ENCODE measurements around the gene KIF5A. TPM values are rescaled to one million over a fixed set of nuclear protein-coding genes. Genes with fewer than 3 reads are reported as not detected.
A peak's percentile ranks its signal among the peaks of the same experiment; 100 is the strongest.

KIF5A gene
- total and polyA plus RNA-seq, 2 of the 13 experiments (the other 11 are each of a cell fraction or from before 2014, with no cell fraction given): 1.6 to 11.9 TPM

DNA sequence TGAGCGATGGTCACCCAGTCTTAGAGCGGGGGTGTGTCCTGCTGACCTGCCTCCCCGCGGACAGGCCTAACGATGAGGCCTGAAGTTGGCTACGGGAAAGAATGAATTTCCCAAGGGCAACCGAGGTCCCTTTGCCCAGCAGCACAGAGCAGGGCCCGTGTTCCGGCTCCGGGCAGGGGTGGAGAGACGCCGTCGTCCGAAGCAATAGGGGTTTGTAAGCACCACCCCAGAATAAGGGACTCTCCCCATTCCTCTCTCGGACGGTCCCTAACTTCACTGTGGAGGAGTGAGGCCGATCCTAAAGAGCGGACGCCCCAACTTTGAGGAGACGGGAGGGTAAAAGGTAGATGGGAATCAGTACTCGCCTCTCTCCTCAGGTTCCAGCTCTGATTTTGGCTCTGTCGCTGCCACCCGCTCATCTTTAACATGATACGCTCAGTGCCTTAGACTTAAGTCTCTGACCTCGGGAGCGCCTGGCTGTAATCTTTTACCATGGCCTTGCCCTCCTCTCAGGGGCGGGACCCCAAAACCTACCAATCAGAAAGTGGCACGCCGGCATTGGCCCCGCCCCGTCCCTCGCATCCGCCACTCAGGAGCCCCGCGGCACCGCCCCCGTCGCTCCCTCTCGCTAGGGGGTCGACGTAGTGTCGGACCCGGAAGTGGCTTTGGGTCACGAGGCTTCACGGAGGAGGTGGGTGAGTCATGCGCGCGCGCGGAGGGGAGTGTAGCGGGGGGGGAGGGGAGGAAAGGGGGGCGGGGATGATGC is 29.6 kb upstream of the KIF5A start, which contains the start of gene DDIT3 (continued):
- TF ChIP-seq KAT8 (CRISPR knock-in tag; IDR thresholded peaks at IDR 0.05) (peak; percentile 59), SOX6 (IDR thresholded peaks at IDR 0.05) (no peak), SOX6 (CRISPR knock-in tag; IDR thresholded peaks at IDR 0.05) (peak; percentile 44; the same call in 1 of the 2 replicates), RBM39 (IDR thresholded peaks at IDR 0.05; ENCODE audit: low read depth, low read length, poor library complexity, severe bottlenecking) (peak; percentile 37), ZNF562 (CRISPR knock-in tag; IDR thresholded peaks at IDR 0.05; ENCODE audit: borderline replicate concordance) (no peak), HOXA9 (CRISPR knock-in tag; IDR thresholded peaks at IDR 0.05; ENCODE audit: borderline replicate concordance) (no peak), ZZZ3 (CRISPR knock-in tag; IDR thresholded peaks at IDR 0.05; ENCODE audit: borderline replicate concordance) (0 out of 2 replicates have a peak, but pooled peaks have one; percentile 61), SOX5 (CRISPR knock-in tag; IDR thresholded peaks at IDR 0.05; ENCODE audit: borderline replicate concordance) (no peak), GATAD1 (CRISPR knock-in tag; IDR thresholded peaks at IDR 0.05) (no peak), KLF9 (CRISPR knock-in tag; IDR thresholded peaks at IDR 0.05; ENCODE audit: low read depth) (no peak; the same call in 1 of the 2 replicates), FOXP1 (IDR thresholded peaks at IDR 0.05) (no peak), FOXP1 (CRISPR knock-in tag; IDR thresholded peaks at IDR 0.05) (0 out of 2 replicates have a peak, but pooled peaks have one; percentile 0), ZNF383 (CRISPR knock-in tag; IDR thresholded peaks at IDR 0.05; ENCODE audit: borderline replicate concordance) (peak; percentile 78; the same call in 1 of the 2 replicates), REL (CRISPR knock-in tag; conservative IDR thresholded peaks at IDR 0.05) (no peak; the same call in 1 of the 2 replicates), TBP (CRISPR knock-in tag; IDR thresholded peaks at IDR 0.05) (no peak), PAX8 (CRISPR knock-in tag; IDR thresholded peaks at IDR 0.05; ENCODE audit: borderline replicate concordance) (no peak; the same call in 1 of the 2 replicates), ZNF773 (CRISPR knock-in tag; IDR thresholded peaks at IDR 0.05; ENCODE audit: borderline replicate concordance) (peak; percentile 87), JUN (CRISPR knock-in tag; IDR thresholded peaks at IDR 0.05) (peak; percentile 82), ZNF34 (CRISPR knock-in tag; IDR thresholded peaks at IDR 0.05; ENCODE audit: borderline replicate concordance) (peak; percentile 69; the same call in 1 of the 2 replicates), DPF2 (CRISPR knock-in tag; IDR thresholded peaks at IDR 0.05; ENCODE audit: borderline replicate concordance, low read depth) (no peak), ZNF546 (CRISPR knock-in tag; conservative IDR thresholded peaks at IDR 0.05) (no peak), DDIT3 (CRISPR knock-in tag; IDR thresholded peaks at IDR 0.05) (no peak; the same call in 1 of the 2 replicates), MXD1 (CRISPR knock-in tag; IDR thresholded peaks at IDR 0.05) (no peak), MED8 (CRISPR knock-in tag; IDR thresholded peaks at IDR 0.05; ENCODE audit: insufficient replicate concordance) (no peak)
- TF ChIP-seq, protein P1, sequence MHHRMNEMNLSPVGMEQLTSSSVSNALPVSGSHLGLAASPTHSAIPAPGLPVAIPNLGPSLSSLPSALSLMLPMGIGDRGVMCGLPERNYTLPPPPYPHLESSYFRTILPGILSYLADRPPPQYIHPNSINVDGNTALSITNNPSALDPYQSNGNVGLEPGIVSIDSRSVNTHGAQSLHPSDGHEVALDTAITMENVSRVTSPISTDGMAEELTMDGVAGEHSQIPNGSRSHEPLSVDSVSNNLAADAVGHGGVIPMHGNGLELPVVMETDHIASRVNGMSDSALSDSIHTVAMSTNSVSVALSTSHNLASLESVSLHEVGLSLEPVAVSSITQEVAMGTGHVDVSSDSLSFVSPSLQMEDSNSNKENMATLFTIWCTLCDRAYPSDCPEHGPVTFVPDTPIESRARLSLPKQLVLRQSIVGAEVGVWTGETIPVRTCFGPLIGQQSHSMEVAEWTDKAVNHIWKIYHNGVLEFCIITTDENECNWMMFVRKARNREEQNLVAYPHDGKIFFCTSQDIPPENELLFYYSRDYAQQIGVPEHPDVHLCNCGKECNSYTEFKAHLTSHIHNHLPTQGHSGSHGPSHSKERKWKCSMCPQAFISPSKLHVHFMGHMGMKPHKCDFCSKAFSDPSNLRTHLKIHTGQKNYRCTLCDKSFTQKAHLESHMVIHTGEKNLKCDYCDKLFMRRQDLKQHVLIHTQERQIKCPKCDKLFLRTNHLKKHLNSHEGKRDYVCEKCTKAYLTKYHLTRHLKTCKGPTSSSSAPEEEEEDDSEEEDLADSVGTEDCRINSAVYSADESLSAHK (CRISPR knock-in tag; IDR thresholded peaks at IDR 0.05; ENCODE audit: borderline replicate concordance): no peak
- TF ChIP-seq, protein P2, sequence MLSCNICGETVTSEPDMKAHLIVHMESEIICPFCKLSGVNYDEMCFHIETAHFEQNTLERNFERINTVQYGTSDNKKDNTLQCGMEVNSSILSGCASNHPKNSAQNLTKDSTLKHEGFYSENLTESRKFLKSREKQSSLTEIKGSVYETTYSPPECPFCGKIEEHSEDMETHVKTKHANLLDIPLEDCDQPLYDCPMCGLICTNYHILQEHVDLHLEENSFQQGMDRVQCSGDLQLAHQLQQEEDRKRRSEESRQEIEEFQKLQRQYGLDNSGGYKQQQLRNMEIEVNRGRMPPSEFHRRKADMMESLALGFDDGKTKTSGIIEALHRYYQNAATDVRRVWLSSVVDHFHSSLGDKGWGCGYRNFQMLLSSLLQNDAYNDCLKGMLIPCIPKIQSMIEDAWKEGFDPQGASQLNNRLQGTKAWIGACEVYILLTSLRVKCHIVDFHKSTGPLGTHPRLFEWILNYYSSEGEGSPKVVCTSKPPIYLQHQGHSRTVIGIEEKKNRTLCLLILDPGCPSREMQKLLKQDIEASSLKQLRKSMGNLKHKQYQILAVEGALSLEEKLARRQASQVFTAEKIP (CRISPR knock-in tag; IDR thresholded peaks at IDR 0.05; ENCODE audit: borderline replicate concordance): no peak
